Measurements from ENCODE around the gene KRT32.

Gene KRT32

GRCh38 chr17:41466988-41467387 is at the start of gene KRT32:
Gene KRT32 (minus strand): TSS chr17:41467386. CDS start chr17:41467325, 61 bp downstream.
- no peak for DNase-seq

GRCh38 chr17:41516830-41517283 is 49.7 kb upstream of the KRT32 start:
- DNase-seq = no peak

GRCh38 chr17:41516147-41516829 is 49.1 kb upstream of the KRT32 start:
- no peak for DNase-seq

GRCh38 chr17:41513168-41513547 is 46.0 kb upstream of the KRT32 start:
- DNase-seq = no peak

GRCh38 chr17:41512546-41513167 is 45.5 kb upstream of the KRT32 start:
- no peak for DNase-seq

- no peak for DNase-seq
Observed at GRCh38 chr17:41511716-41512115, 44.5 kb upstream of the KRT32 start.

GRCh38 chr17:41511116-41511515 is 43.9 kb upstream of the KRT32 start:
- no peak for DNase-seq

- no peak for DNase-seq
Observed at GRCh38 chr17:41510251-41511065, 43.3 kb upstream of the KRT32 start.

- DNase-seq = no peak
Observed at GRCh38 chr17:41507315-41507880, 40.2 kb upstream of the KRT32 start.

- no peak for DNase-seq
Observed at GRCh38 chr17:41505809-41506767, 38.9 kb upstream of the KRT32 start.

GRCh38 chr17:41505007-41505808 is 38.0 kb upstream of the KRT32 start, which contains the start of gene KRT13:
Gene KRT13 (minus strand): TSS chr17:41505612. CDS start chr17:41505550, 62 bp downstream.
- DNase-seq = no peak

GRCh38 chr17:41504246-41504977 is 37.2 kb upstream of the KRT32 start:
- no peak for DNase-seq

- no peak for DNase-seq
Observed at GRCh38 chr17:41503202-41503601, 36.0 kb upstream of the KRT32 start.

- DNase-seq = no peak
Observed at GRCh38 chr17:41500131-41500911, 33.1 kb upstream of the KRT32 start.

- DNase-seq = no peak
Observed at GRCh38 chr17:41499714-41500113, 32.5 kb upstream of the KRT32 start.

GRCh38 chr17:41498276-41498675 is 31.1 kb upstream of the KRT32 start:
- no peak for DNase-seq

GRCh38 chr17:41496803-41497484 is 29.8 kb upstream of the KRT32 start:
- peak; percentile 81 for DNase-seq

GRCh38 chr17:41494524-41494923 is 27.3 kb upstream of the KRT32 start:
- DNase-seq = no peak

- DNase-seq = no peak
Observed at GRCh38 chr17:41492771-41493170, 25.6 kb upstream of the KRT32 start.

All from activated CD8-positive, alpha-beta memory T cell treated with anti-CD3 and anti-CD28 coated beads for 24 hours (primary cell).